ENCODE measurements around the gene C22orf39.

C22orf39 gene

GRCh38 chr22:19447330-19448075 lies at the start of gene C22orf39:
Gene C22orf39, minus strand, starts transcription at chr22:19447711. Its CDS starts 23 bp downstream, at chr22:19447688.
- peak; percentile 90 for DNase-seq

GRCh38 chr22:19497245-19497644 lies 49.7 kb upstream of the C22orf39 start:
- no peak for DNase-seq

GRCh38 chr22:19496324-19496630 lies 48.8 kb upstream of the C22orf39 start:
- DNase-seq = no peak

DNA sequence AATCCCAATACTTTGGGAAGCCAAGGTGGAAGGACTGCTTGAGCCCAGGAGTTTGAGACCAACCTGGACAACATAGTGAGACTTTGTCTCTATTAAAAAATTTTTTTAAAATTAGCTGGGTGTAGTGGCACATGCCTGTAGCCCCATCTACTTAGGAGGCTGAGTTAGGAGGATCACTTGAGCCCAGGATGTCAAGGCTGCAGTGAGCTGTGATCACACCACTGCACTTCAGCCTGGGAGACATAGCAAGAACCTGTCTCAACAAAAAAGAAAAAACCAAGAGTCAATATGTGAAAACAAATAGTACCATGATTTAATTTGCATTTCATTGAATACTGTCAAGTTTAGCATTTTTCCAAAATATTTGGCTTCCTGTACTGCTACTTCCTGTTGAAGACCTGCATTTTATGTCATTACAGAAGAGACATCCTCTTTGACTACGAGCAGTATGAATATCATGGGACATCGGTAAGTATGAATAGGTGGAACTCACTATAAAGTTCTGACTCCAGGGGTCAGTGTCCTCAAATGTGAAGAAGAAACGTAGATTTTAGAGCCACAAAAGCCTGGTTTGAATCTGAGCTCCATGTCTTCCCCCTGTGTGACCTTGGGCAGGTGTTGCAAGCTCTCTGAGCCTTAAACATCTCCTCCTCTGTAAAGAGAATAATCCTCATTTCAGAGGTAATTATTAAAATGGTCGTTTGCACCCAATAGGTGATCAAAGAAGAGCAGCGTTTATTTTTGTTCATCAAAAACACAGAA lies 48.2 kb upstream of the C22orf39 start:
- DNase-seq = no peak

DNA sequence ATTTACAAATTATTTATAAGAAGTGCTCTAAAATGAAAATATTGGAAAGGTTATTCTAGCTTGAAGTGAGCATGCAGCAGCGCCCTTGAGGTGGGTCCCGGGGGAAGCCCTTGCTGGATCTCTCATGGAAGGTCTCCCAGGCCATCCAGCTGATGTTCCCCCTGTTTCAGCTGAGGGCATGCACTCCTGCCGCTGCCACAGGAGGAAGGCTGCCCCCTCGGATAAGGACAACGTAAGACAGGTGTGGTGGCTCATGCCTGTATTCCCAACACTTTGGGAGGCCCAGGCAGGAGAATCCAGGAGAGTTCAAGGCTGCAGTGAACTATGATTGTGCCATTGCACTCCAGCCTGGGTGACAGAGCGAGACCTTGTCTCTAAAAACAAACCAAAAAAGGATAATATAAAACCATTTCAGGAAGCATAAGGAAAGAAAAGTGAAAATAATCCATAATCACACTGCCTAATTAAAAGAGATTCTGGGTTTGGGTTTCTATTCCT lies 47.2 kb upstream of the C22orf39 start:
- DNase-seq = no peak

GRCh38 chr22:19494001-19494560 lies 46.6 kb upstream of the C22orf39 start:
- DNase-seq = no peak

DNA sequence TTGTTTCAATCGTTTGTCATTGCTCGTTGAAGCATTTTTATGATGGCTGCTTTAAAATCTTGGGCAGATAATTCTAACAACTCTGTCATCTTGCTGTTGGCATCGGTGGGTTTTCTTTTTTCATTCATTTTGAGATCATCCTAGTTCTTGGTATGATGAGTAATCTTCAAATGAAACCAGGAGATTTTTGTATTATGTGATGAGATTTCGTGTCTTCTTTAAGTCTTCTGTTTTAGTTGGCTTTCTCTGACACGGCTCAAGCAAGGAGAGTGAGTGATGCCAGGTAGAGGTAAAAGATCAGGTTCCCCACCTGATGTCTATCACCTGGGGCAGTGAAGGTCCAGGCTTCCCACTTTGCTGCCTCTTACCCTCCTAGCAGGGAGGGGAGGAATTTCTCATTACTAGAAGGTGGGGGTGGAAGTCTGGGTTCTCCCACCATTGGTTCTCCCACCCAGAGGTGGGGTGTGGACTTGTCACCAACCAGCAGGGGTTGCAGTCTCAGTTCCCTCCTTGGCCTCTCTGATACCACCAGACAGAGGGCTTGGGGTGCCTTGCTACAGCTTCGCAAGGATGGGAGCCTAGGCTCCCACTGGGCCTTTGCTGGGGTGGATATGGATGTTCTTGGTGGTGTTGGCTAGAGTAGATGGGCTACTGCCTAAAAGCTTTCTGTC lies 45.1 kb upstream of the C22orf39 start:
- DNase-seq = no peak

DNA sequence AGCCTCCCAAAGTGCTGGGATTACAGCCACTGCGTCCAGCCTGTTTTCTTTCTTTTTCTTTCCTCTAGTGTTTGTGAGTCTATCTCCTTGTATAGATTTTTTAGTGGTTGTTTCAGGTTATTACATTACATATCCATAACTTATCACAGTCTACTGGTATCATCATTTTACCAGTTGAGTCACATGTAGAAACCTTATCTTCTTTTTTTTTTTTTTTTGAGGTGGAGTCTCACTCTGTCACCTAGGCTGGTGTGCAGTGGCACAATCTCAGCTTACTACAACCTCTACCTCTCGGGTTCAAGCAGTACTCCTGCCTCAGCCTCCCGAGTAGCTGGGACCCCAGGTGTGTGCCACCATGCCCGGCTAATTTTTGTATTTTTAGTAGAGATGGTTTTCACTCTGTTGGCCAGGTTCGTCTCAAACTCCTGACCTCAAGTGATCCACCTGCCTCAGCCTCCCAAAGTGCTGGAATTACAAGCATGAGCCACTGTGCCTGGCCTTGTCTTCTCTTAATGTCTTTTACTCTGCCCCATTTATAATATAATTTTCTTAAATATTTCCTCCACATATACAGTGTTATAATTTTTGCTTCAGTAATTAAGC lies 43.2 kb upstream of the C22orf39 start:
- no peak for DNase-seq

DNA sequence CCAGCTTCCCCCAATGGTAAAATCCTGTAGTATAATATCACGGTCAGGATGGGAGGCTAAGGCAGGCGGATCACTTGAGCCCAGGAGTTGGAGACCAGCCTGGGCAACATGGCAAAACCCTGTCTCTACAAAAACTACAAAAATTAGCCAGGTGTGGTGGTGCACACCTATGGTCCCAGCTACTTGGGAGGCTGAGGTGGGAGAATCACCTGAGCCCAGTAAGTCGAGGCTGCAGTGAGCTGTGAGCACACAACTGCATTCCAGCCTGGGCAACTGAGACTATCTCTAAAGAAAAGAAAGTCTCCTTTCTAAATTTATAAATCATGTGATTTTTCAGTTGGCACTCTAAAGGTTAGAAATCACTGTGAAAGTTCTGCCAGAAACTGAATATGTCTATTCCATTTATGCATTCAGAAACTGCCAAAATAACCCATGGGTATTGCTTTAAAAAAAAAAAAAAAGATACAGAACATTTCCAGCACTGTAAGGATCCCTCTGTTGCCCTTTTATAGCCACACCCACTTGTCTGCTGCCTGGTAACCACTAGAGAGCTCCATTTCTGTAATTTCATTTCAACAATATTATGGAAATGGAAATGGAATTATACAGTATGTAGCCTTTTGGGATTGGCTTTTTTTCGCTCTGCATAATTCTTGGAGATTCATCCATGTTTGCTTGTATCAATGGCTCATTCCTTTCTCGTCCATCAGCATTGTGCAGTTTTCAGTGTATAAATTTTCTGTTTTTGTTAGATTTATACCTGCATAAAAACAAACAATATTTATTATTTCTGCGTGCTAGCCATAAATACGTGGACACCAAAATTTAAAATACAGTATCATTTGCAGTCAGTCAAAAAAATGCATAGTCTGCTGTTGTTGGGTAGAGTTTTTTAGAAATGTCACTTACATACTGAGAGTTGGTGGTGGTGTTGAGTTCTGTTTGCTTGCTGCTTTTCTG lies 41.7 kb upstream of the C22orf39 start:
- DNase-seq = no peak

DNA sequence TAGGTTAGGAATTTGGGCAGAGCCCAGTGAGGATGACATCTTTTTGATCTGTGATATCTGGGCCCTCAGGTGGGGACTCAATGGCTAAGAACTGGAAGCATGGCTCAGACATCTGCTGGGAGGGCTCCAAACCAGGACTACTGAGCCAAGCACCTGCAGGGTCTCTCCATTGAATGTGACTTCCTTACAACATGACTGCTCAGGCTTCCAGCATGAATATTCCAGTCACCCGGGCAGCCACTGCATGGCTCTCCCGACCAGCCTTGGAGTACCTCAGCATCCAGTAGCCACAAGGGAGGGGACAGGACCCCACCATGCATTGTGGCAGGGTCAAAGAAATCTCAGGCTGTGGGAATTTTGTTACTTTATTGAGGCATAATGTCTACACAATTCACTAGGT lies 40.8 kb upstream of the C22orf39 start:
- DNase-seq = no peak

GRCh38 chr22:19483481-19484244 lies 36.2 kb upstream of the C22orf39 start:
- no peak for DNase-seq

GRCh38 chr22:19482297-19482696 lies 34.8 kb upstream of the C22orf39 start:
- DNase-seq = no peak

DNA sequence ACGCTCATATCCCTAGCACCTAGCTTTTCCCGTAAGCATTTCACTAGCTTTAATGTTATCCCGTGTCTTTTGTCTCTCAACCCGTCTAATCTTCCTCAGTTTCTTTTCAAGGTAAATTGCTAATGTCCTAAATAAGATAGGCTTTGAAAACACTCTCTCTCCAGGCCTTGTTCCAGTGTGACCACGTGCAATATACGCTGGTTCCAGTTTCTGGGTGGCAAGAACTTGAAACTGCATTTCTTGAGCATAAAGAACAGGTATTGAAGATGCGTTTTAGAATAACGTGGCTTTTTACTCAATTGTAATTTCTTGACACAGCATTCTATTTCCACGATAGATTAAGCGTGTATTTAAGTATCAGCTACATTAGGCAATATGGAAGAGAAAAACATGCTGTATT lies 33.3 kb upstream of the C22orf39 start:
- DNase-seq = no peak

DNA sequence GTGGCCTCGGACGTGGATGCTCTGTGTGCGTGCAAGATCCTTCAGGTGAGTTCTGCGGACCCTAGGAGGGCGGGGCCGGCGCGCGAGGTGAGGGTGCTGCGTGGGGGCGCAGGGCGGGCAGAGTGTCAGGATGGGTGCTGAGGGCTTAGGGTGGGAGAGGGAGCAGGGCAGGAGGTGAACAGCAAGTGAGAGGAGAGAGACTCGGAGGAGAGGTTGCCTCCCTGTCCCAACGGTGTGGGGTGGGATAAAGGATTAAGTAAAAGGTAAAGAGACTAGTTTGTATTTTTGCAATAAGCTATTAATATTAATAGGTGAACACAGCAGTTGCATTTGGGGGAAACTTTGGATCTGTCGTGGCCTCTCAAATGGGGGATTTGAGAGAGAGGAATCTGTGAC lies 32.7 kb upstream of the C22orf39 start:
- DNase-seq = no peak

DNA sequence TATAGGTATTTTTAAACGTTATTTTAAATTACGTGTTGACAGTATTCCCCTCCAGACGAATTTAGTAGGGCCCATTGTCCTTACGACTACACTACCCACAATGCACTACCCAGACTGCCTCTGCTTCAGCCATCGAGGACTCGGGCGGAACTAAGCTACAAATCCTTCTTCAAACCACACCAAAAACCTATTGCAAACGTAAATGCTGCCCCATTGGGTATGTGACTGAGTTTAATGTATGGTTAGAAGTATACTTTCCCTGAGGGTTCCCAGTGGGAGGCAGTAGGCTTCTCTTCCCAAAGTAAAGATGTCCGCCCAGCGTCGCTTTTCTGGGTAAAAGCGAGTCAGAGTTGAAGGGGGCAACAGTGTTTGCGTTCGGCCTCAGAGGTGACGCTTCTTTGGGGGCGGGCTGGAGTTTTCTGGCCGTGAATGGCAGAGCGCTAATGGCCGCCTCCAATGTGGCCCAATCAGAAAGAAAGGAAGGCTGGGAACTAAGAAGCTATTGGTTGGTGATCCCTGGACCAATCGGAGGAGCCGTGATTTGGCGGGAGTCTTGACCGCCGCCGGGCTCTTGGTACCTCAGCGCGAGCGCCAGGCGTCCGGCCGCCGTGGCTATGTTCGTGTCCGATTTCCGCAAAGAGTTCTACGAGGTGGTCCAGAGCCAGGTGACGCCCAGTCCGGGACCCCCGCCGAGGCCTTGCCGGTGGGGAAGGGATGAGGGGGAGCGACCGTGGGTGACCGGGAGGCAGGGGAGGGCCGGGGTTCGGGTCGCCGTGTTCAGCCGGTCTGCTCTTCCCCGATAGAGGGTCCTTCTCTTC lies 32.1 kb upstream of the C22orf39 start, which contains the start of gene CDC45:
TSS of gene CDC45 (plus strand) at position 566 of the 818 bp plus-strand sequence. CDS start at position 615, 49 bp downstream.
- DNase-seq = peak; percentile 96

DNA sequence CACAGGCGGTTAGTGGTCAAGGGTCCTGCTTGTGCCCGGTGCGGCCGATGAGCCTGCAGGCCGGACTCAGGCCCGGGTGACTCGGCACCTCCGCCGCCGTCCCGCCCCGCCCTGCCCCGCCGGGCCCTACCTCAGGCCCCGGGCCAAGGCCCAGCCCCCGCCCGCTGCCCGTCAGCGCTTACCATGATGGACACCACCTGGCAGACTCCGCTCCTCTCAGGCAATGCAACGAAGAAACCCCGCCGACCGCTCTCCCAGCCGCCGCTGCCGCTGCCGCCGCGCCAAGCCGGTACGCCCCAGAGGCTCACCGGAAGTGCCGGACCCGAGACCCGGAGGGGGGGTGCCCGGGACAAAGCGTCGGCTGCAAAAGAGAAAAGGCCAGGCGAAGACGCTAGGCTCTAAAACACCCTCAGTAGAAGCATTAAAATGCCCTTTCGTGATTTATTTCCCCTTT lies 31.4 kb upstream of the C22orf39 start, which contains the start of gene UFD1:
TSS of gene UFD1 (minus strand) at position 293 of the 454 bp plus-strand sequence. CDS start at position 185, 108 bp downstream.
- DNase-seq = peak; percentile 85

GRCh38 chr22:19478045-19478900 lies 30.8 kb upstream of the C22orf39 start:
- DNase-seq = peak; percentile 22

GRCh38 chr22:19477321-19478044 lies 30.0 kb upstream of the C22orf39 start:
- no peak for DNase-seq
